T-helper 2 cell treated with Interferon-gamma antibody and Interleukin-4, amounts not matched to agents 100 ng/mL and 5 ng/mL, for 36 hours (primary cell): ENCODE data around the gene FCMR. TPM values are rescaled to one million over a fixed set of nuclear protein-coding genes. Genes with fewer than 3 reads are reported as not detected.

Experiments used
- intact Hi-C: fragments of 100-400 bp; cut with micrococcal nuclease; formaldehyde crosslinking; loops from one replicate; pipeline ENCODE4 v1.15.1; 2023
- total RNA-seq: library from RNA; stranded (reverse); gene quantifications from 2 replicates; pipeline ENCODE4 v1.2.3, GENCODE V29; 2022

FCMR gene
- total RNA-seq, 1 donor from 2014 or later, result 77.6 TPM

- intact Hi-C loops, result loop anchor here (10.0 kb wide), 1 partner anchor 130 kb away; the partner anchor contains the start of genes PFKFB2 and YOD1
Measured at GRCh38 chr1:206924592-206925105, 2.9 kb upstream of the FCMR start.

GRCh38 chr1:206923961-206924557 is 2.3 kb upstream of the FCMR start:
- intact Hi-C loops, result loop anchor here (10.0 kb wide), 1 partner anchor 131 kb away; the partner anchor contains the start of genes PFKFB2 and YOD1

GRCh38 chr1:206923009-206923960 is 1.5 kb upstream of the FCMR start:
- intact Hi-C loops, result loop anchor here (10.0 kb wide), 1 partner anchor 132 kb away; the partner anchor contains the start of genes PFKFB2 and YOD1

- intact Hi-C loops, result loop anchor here (10.0 kb wide), 1 partner anchor 132 kb away; the partner anchor contains the start of genes PFKFB2 and YOD1
Measured at GRCh38 chr1:206922524-206922923, 783 bp upstream of the FCMR start.

- intact Hi-C loops, result no loop called here
Measured at GRCh38 chr1:206918076-206918475, 3.7 kb downstream of the FCMR start.

GRCh38 chr1:206916000-206916709 is 5.6 kb downstream of the FCMR start:
- intact Hi-C loops, result no loop called here

- intact Hi-C loops, result no loop called here
Measured at GRCh38 chr1:206915030-206915735, 6.6 kb downstream of the FCMR start.

GRCh38 chr1:206913766-206914537 is 7.8 kb downstream of the FCMR start:
- intact Hi-C loops, result loop anchor here (2.0 to 5.0 kb wide), 2 partner anchors 68 to 255 kb away; no protein-coding TSS in a partner anchor

GRCh38 chr1:206912445-206913095 is 9.2 kb downstream of the FCMR start:
- intact Hi-C loops, result loop anchor here (1.0 to 5.0 kb wide), 5 partner anchors 70 to 278 kb away; no protein-coding TSS in a partner anchor

GRCh38 chr1:206911064-206911663 is 10.6 kb downstream of the FCMR start:
- intact Hi-C loops, result loop anchor here (1.0 to 5.0 kb wide), 3 partner anchors 46 to 177 kb away; partner anchors contain the start of gene IL20

- intact Hi-C loops, result loop anchor here (5.0 kb wide), 1 partner anchor 72 kb away; no protein-coding TSS in a partner anchor
Measured at GRCh38 chr1:206909883-206910318, 11.8 kb downstream of the FCMR start.

- intact Hi-C loops, result no loop called here
Measured at GRCh38 chr1:206909161-206909882, 12.4 kb downstream of the FCMR start.

GRCh38 chr1:206908038-206908437 is 13.7 kb downstream of the FCMR start:
- intact Hi-C loops, result no loop called here

GRCh38 chr1:206907304-206907991 is 14.3 kb downstream of the FCMR start:
- intact Hi-C loops, result no loop called here

GRCh38 chr1:206905295-206906164 is 16.2 kb downstream of the FCMR start:
- intact Hi-C loops, result no loop called here

- intact Hi-C loops, result no loop called here
Measured at GRCh38 chr1:206904423-206905142, 17.2 kb downstream of the FCMR start.
